Measurements from ENCODE around the gene PDIK1L.

Gene PDIK1L

DNA sequence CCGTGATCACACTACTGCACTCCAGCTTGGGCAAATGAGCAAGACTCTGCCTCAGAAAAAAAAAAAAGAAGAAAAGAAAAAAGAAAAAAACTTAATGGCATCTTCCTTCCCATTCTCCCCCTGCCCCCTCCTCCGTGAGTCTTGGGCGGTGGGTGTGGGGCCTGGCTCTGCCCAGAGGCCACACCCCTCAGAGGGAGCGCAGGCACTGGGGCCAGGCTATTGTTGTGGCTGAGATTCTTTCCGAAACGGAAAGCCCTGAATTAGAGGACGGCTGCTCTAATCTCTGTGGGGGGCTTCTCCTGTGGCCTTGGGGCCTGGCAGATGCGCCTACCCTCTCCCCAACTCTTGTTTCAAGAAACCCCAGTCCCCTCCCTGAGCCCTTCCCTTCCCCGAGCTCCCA, 43.1 kb downstream of the PDIK1L start:
- no peak overlapping the region for H3K27ac ChIP-seq
- TF ChIP-seq, protein P1, sequence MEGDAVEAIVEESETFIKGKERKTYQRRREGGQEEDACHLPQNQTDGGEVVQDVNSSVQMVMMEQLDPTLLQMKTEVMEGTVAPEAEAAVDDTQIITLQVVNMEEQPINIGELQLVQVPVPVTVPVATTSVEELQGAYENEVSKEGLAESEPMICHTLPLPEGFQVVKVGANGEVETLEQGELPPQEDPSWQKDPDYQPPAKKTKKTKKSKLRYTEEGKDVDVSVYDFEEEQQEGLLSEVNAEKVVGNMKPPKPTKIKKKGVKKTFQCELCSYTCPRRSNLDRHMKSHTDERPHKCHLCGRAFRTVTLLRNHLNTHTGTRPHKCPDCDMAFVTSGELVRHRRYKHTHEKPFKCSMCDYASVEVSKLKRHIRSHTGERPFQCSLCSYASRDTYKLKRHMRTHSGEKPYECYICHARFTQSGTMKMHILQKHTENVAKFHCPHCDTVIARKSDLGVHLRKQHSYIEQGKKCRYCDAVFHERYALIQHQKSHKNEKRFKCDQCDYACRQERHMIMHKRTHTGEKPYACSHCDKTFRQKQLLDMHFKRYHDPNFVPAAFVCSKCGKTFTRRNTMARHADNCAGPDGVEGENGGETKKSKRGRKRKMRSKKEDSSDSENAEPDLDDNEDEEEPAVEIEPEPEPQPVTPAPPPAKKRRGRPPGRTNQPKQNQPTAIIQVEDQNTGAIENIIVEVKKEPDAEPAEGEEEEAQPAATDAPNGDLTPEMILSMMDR (conservative IDR thresholded peaks at IDR 0.05) = no peak

DNA sequence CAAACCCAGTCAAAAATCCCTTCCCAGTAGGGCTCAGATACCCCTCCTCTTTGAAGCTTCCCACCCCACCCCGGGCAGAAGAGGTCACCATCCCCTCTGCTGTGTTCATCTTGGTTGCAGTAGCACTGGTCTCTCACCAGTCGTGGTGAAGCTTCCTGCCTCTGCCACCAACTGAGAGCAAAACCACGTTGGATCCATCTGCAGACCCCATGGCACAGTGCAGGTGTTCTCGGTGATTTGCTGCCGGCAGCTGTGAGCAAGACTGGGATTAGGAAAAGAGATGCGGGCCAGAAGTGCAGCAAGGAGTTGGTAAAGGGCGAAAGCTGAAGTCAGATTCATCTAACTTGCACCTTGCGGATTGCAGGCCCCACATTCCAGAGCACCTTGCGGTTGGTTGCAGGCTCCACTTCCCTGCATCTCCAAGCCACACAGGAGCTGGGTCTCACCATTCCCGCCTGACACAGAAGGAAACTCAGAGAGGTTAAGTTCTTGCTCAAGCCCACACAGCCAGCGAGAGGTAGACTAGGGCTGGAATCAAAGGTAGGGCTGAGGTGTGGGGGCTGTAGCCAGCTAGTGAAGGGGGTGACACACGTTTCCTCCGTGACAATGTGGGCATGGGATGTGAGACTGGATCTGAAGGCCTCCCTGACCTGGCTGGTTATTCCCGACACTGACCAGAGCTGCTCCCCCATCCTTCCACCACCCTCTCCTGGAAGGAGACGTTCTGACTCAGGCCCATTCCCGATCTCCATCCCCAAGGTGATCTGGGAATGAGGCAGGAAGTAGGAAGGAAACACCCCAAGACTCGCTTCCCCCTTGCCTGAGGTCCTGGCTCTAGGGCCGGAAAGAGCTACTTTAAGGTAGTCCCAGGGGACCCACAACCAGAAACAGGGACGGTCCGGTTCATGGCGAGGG, 44.0 kb downstream of the PDIK1L start:
- TF ChIP-seq, protein P1 (conservative IDR thresholded peaks at IDR 0.05) = no peak
- no peak overlapping the region for H3K27ac ChIP-seq

DNA sequence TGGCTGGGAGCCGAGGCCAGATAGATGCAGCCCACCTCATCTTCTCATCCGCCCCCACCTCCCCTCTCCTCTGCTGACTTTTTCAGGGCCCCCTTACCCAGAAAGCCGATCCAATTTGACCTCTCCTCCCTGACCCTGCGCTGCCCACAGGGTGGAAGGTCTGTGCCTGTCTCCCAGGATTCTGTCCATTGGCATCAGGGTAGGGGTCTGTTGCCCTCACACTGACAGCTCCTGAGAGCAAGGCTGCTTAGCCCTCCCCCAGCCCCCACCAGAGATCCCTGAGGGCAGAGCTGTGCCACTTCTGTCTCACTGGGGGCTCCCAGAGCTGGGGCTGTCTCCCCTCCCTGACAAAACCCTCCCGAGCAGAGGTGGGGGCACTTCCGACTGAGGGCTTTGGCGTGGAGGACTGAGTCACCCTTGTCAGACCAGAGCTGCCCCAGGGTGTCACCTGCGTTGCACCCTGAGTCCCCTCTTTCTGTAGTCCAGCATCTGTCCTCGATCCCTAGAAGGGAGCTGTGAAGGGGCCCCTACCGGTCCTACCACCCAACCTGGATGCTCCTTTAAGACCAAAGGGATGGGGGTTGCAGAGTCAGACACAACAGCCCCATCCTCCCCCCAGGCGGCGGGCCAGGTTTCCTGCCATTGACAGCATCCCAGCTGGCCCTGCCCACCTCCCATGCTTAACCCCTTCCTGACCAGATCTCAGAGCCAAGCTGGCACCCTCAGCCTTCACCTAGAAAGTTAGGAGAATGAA, 44.8 kb downstream of the PDIK1L start:
- no peak overlapping the region for H3K27ac ChIP-seq
- TF ChIP-seq, protein P1 (conservative IDR thresholded peaks at IDR 0.05) = no peak

- TF ChIP-seq, protein P1 (conservative IDR thresholded peaks at IDR 0.05) = no peak
- H3K27ac ChIP-seq = no peak overlapping the region
Measured at GRCh38 chr1:26158271-26158907, 46.8 kb downstream of the PDIK1L start.

- no peak within 1 kb of the TSS for H3K27ac ChIP-seq
- TF ChIP-seq, protein P1 (conservative IDR thresholded peaks at IDR 0.05) = no peak
Measured at GRCh38 chr1:26158908-26159742, 47.5 kb downstream of the PDIK1L start, which contains the start of gene FAM110D. Gene FAM110D (plus strand): TSS chr1:26159079. CDS start chr1:26161292, 2,213 bp downstream.

GRCh38 chr1:26159743-26160039, 48.1 kb downstream of the PDIK1L start:
- TF ChIP-seq, protein P1 (conservative IDR thresholded peaks at IDR 0.05) = no peak
- no peak overlapping the region for H3K27ac ChIP-seq
